Natural killer cell (primary cell): Measurements from ENCODE around the gene PSMF1. TPM values are rescaled to one million over a fixed set of nuclear protein-coding genes. Genes with fewer than 3 reads are reported as not detected.

Source experiments
- ATAC-seq, 3 donors: fragments of 150-1000 bp in 2 of 3; fragments of 200-7000 bp in 1 of 3; cut with Tn5 transposase; 1 replicate in 1 of 3; 2 replicates in 2 of 3; pipeline ENCODE4 v1.10.0; 2021; ENCODE audit warnings: mild to moderate bottlenecking in 2 of 3, moderate library complexity in 2 of 3
- DNase-seq, 2 donors: peaks; one replicate each; pipeline versions ENCODE4 v3.0.0 to v3.0.0-alpha.2; 2013 to 2021; ENCODE audit warnings: mixed read lengths in 1 of 2
- H3K27ac ChIP-seq: one replicate; pipeline ENCODE4 v1.5.1; 2013; ENCODE audit warnings: mild to moderate bottlenecking, low read length
- H3K27me3 ChIP-seq: one replicate; pipeline ENCODE4 v1.6.1; 2013; ENCODE audit warnings: low read length; ENCODE audit not compliant: control insufficient read depth, insufficient read depth
- H3K36me3 ChIP-seq: one replicate; pipeline ENCODE4 v1.6.1; 2013; ENCODE audit warnings: low read length; ENCODE audit not compliant: control insufficient read depth, insufficient read depth
- H3K4me1 ChIP-seq: one replicate; pipeline ENCODE4 v1.6.1; 2013; ENCODE audit warnings: low read length; ENCODE audit not compliant: control insufficient read depth, insufficient read depth
- H3K4me3 ChIP-seq: one replicate; pipeline ENCODE4 v1.5.1; 2013; ENCODE audit warnings: low read length
- H3K9me3 ChIP-seq: one replicate; pipeline ENCODE4 v1.6.1; 2013; ENCODE audit warnings: low read length; ENCODE audit not compliant: control insufficient read depth, insufficient read depth
- H3K27ac Mint-ChIP-seq, 2 donors: one replicate each; pipeline ENCODE4 v1.8.0; 2022; ENCODE audit warnings: mild to moderate bottlenecking in 2 of 2, mixed read lengths in 2 of 2, moderate library complexity in 1 of 2
- H3K27me3 Mint-ChIP-seq, 2 donors: one replicate each; pipeline ENCODE4 v1.8.0; 2022; ENCODE audit warnings: low read depth in 2 of 2, mixed read lengths in 2 of 2
- H3K36me3 Mint-ChIP-seq: one replicate; pipeline ENCODE4 v1.8.0; 2022; ENCODE audit warnings: mixed read lengths
- H3K4me1 Mint-ChIP-seq, 2 donors: one replicate each; pipeline ENCODE4 v1.8.0; 2022; ENCODE audit warnings: mixed read lengths in 2 of 2
- H3K4me3 Mint-ChIP-seq: one replicate; pipeline ENCODE4 v1.8.0; 2022; ENCODE audit warnings: mild to moderate bottlenecking, moderate library complexity, mixed read lengths
- H3K9me3 Mint-ChIP-seq, 2 donors: one replicate each; pipeline ENCODE4 v1.8.0; 2022; ENCODE audit warnings: mixed read lengths in 2 of 2
- CTCF ChIP-seq: fragments of 200-600 bp; IDR thresholded peaks from one replicate; pipeline ENCODE4 v1.8.0; 2022; ENCODE audit warnings: antibody characterized with exemption
- WGBS: methylation state at CpG from one replicate; pipeline ENCODE4 v1.1.7; 2013; ENCODE audit warnings: missing lambda C conversion rate; ENCODE audit not compliant: insufficient coverage; 5-methylcytosine and 5-hydroxymethylcytosine counted together
- intact Hi-C: fragments of 100-400 bp; cut with micrococcal nuclease; formaldehyde crosslinking; loops from one replicate; pipeline ENCODE4 v1.14.2; 2022
- total RNA-seq, 4 donors: library from RNA; stranded (reverse); fragments of 120-200 nt in 1 of 4; gene quantifications; one replicate each; pipeline versions ENCODE4 v1.2.3 to v1.2.4, GENCODE V29; 2013 to 2022

Gene PSMF1
- total RNA-seq, 3 donors from 2014 or later (not counting 1 experiment from before 2014, with no cell fraction given) = 97.1 to 107 (median 101) TPM

DNA sequence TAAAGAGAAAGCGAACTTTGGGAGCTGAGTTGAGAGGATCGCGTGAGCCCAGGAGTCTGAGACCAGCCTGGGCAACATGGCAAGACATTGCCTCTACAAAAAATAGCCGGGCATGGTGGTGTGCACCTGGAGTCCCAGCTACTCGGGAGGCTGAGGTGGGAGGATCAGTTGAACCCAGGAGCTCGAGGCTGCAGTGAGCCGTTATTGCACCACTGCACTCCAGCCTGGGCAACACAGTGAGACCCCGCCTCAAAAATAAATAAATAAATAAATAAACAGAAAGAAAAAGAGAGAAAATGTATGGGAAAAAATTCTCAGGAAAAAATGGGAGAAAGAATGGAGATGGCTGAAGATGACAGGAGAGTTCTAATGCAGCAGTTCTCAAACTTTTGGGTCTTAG lies 87.4 kb downstream of the PSMF1 start:
- WGBS = 96% methylated on average over 5 of the region's 8 CpGs
- H3K36me3 Mint-ChIP-seq = no peaks in the 10 kb centered on the region
- TF ChIP-seq CTCF = no peak

DNA sequence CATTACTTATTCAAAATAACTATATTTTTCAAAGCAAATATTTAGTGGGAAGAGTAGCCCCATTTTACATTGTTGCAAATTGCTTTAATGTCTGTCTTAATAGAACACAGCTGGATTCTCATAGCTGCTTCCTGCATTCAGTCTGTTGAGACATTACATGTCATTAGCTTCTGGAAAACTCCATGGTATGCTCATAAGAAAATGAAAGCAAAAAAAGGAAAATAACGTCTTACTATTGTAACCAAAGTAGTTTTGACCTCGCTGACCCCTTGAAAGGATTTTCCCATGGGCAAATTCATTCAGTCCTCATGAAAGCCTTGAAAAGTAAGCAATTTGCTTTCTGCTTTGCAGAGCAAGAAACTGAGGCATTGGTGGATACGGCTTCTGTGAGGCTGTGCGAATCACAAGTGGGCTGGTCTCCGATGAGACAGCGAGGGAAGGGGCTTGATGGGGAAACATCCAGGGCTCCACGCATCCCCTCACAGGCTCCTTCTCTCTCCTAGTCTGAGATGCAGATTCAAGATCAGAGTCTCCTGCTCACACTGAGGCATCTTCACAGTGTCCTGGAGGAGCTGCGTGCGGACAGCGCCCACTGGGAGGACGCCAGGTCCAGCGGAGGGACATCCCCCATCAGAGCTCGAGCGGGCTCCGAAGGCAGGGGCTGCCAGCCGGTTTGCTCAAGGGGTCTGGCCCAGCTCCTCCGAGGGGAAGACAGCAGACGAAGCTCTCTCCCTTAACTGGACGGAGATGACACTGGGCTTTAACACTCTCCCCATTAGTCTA lies 88.2 kb downstream of the PSMF1 start:
- intact Hi-C loops = no loop called here
- Histone ChIP-seq H3K9me3 (no peaks in the 10 kb centered on the region), H3K27me3 (no peaks in the 10 kb centered on the region), H3K27ac (no peak overlapping the region), H3K36me3 (no peaks in the 10 kb centered on the region), H3K4me3 (no peak overlapping the region), H3K4me1 (no peaks in the 10 kb centered on the region)
- no peak for TF ChIP-seq CTCF
- H3K36me3 Mint-ChIP-seq = no peaks in the 10 kb centered on the region
- WGBS = 94% methylated on average over 18 of the region's 19 CpGs
- ATAC-seq = no peak
- no peak for DNase-seq
- peaks cover 4 to 7% of the 10 kb centered on the region in 2 donors for H3K27me3 Mint-ChIP-seq
- no peak overlapping the region for H3K4me3 Mint-ChIP-seq
- no peak overlapping the region for H3K27ac Mint-ChIP-seq
- H3K9me3 Mint-ChIP-seq = no peaks in the 10 kb centered on the region
- H3K4me1 Mint-ChIP-seq = no peaks in the 10 kb centered on the region

More for the DNA sequence above, 87.4 kb downstream of the PSMF1 start:
- no peaks in the 10 kb centered on the region for H3K9me3 Mint-ChIP-seq
- no peaks in the 10 kb centered on the region for H3K4me1 Mint-ChIP-seq
- DNase-seq (no peak), ATAC-seq (no peak)
- Histone ChIP-seq H3K27ac (no peak overlapping the region), H3K9me3 (no peaks in the 10 kb centered on the region), H3K4me3 (no peak overlapping the region), H3K4me1 (no peaks in the 10 kb centered on the region), H3K36me3 (no peaks in the 10 kb centered on the region), H3K27me3 (no peaks in the 10 kb centered on the region)
- H3K4me3 Mint-ChIP-seq = no peak overlapping the region
- intact Hi-C loops = no loop called here
- H3K27me3 Mint-ChIP-seq = peaks cover 4 to 7% of the 10 kb centered on the region in 2 donors
- H3K27ac Mint-ChIP-seq = no peak overlapping the region

GRCh38 chr20:1207293-1207878 lies 89.0 kb downstream of the PSMF1 start:
- WGBS = 89% methylated on average over 3 of the region's 3 CpGs
- intact Hi-C loops = no loop called here
- no peak for ATAC-seq

More at GRCh38 chr20:1207293-1207878, 89.0 kb downstream of the PSMF1 start:
- H3K9me3 ChIP-seq = no peaks in the 10 kb centered on the region
- H3K36me3 ChIP-seq = no peaks in the 10 kb centered on the region
- Mint-ChIP-seq H3K4me3 (no peak overlapping the region), H3K4me1 (peaks cover 0 to under 1% of the 10 kb centered on the region in 2 donors), H3K27me3 (peaks cover 9 to 11% of the 10 kb centered on the region in 2 donors), H3K27ac (no peak overlapping the region), H3K36me3 (no peaks in the 10 kb centered on the region), H3K9me3 (no peaks in the 10 kb centered on the region)
- DNase-seq = no peak
- no peak overlapping the region for H3K27ac ChIP-seq
- no peak overlapping the region for H3K4me3 ChIP-seq
- no peaks in the 10 kb centered on the region for H3K27me3 ChIP-seq
- H3K4me1 ChIP-seq = no peaks in the 10 kb centered on the region
- no peak for TF ChIP-seq CTCF
